Measurements from ENCODE around the gene RHAG.

- TF ChIP-seq SIN3A (IDR thresholded peaks at IDR 0.05; ENCODE audit: borderline replicate concordance, insufficient read depth, low read depth, low read length) (no peak), CTCF (IDR thresholded peaks at IDR 0.05) (no peak), POLR2AphosphoS5 (IDR thresholded peaks at IDR 0.05; ENCODE audit: low read depth, low read length) (no peak)
- TF ChIP-seq, protein P1, sequence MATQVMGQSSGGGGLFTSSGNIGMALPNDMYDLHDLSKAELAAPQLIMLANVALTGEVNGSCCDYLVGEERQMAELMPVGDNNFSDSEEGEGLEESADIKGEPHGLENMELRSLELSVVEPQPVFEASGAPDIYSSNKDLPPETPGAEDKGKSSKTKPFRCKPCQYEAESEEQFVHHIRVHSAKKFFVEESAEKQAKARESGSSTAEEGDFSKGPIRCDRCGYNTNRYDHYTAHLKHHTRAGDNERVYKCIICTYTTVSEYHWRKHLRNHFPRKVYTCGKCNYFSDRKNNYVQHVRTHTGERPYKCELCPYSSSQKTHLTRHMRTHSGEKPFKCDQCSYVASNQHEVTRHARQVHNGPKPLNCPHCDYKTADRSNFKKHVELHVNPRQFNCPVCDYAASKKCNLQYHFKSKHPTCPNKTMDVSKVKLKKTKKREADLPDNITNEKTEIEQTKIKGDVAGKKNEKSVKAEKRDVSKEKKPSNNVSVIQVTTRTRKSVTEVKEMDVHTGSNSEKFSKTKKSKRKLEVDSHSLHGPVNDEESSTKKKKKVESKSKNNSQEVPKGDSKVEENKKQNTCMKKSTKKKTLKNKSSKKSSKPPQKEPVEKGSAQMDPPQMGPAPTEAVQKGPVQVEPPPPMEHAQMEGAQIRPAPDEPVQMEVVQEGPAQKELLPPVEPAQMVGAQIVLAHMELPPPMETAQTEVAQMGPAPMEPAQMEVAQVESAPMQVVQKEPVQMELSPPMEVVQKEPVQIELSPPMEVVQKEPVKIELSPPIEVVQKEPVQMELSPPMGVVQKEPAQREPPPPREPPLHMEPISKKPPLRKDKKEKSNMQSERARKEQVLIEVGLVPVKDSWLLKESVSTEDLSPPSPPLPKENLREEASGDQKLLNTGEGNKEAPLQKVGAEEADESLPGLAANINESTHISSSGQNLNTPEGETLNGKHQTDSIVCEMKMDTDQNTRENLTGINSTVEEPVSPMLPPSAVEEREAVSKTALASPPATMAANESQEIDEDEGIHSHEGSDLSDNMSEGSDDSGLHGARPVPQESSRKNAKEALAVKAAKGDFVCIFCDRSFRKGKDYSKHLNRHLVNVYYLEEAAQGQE (IDR thresholded peaks at IDR 0.05; ENCODE audit: insufficient read depth in 1 of 2, low read depth in 2 of 2, low read length in 1 of 2): no peak
These were observed 73.4 kb downstream of the RHAG start for GRCh38 chr6:49563006-49563886.
